Naive thymus-derived CD8-positive, alpha-beta T cell (primary cell): ENCODE data around the gene FOXI1. TPM values are rescaled to one million over a fixed set of nuclear protein-coding genes. Genes with fewer than 3 reads are reported as not detected.

ENCODE experiments used
- ATAC-seq, 2 donors: fragments of 150-1000 bp; cut with Tn5 transposase in 1 of 2; sonication (Bioruptor Pico), chemical (Tn5 transposase) in 1 of 2; 1 replicate in 1 of 2; 2 replicates in 1 of 2; pipeline ENCODE4 v1.10.0; 2021; ENCODE audit warnings: mild to moderate bottlenecking in 2 of 2, moderate library complexity in 2 of 2
- POLR2A ChIA-PET: fragments of 350-600 bp; sonication (Branson Sonifier 250); formaldehyde crosslinking; loops from one replicate; lab custom pipeline; 2021; ENCODE audit warnings: antibody characterized with exemption; lab: Charles Lee
- DNase-seq, 10 donors: peaks; one replicate each; pipeline versions ENCODE4 v3.0.0 to v3.0.0-alpha.2; 2020 to 2022
- H3K27ac Mint-ChIP-seq, 10 donors: one replicate each; pipeline ENCODE4 v1.8.0; 2020 to 2022; ENCODE audit warnings: mild to moderate bottlenecking in 10 of 10, mixed read lengths in 10 of 10, moderate library complexity in 4 of 10, inconsistent platforms in 1 of 10
- H3K27me3 Mint-ChIP-seq, 5 donors: one replicate each; pipeline ENCODE4 v1.8.0; 2021 to 2022; ENCODE audit warnings: mixed read lengths in 5 of 5
- H3K36me3 Mint-ChIP-seq, 3 donors: one replicate each; pipeline ENCODE4 v1.8.0; 2020 to 2022; ENCODE audit warnings: mixed read lengths in 3 of 3, mild to moderate bottlenecking in 2 of 3, inconsistent platforms in 1 of 3
- H3K4me1 Mint-ChIP-seq, 4 donors: one replicate each; pipeline ENCODE4 v1.8.0; 2021 to 2022; ENCODE audit warnings: mixed read lengths in 4 of 4
- H3K4me3 Mint-ChIP-seq, 10 donors: one replicate each; pipeline ENCODE4 v1.8.0; 2020 to 2022; ENCODE audit warnings: mild to moderate bottlenecking in 10 of 10, mixed read lengths in 10 of 10, moderate library complexity in 6 of 10, inconsistent platforms in 1 of 10
- H3K9me3 Mint-ChIP-seq, 9 donors: one replicate each; pipeline ENCODE4 v1.8.0; 2020 to 2022; ENCODE audit warnings: mixed read lengths in 9 of 9, mild to moderate bottlenecking in 3 of 9, inconsistent platforms in 1 of 9, moderate library complexity in 1 of 9
- polyA plus RNA-seq, 3 donors: library from polyadenylated mRNA; unstranded; fragments of 300-500 nt; fragmentation: Illumina TruSeq; gene quantifications; one replicate each; pipeline ENCODE4 v1.2.3, GENCODE V29; 2021
- total RNA-seq, 8 experiments: library from RNA in 2 of 8; stranded (reverse) in 2 of 8; gene quantifications; one replicate each; pipeline ENCODE4 v1.2.3 and lab custom pipeline; 2021 to 2026

FOXI1 gene
- total and polyA plus RNA-seq, 5 experiments from 2014 or later = not detected

DNA sequence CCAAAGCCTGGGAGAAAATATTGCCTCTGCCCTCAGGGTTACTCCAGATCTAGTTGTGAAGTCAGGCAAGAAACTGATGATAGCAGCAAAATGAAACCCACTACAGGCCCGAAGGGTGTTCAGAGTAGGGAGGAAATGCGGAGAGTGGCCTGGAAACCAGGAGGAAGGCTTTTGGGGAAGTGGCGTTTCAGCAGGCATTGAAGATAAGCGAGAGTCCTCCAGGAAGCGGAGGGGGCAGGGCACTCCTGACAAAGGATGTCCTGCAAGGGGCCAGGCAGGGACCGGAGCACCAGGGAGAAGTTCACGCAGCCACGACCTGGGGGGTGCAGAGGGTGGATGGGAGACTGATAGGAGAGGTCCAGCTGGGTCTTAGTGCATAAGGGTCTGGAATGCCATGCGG is 7.8 kb upstream of the FOXI1 start:
- POLR2A ChIA-PET = no interaction called here
- H3K27me3 Mint-ChIP-seq = peaks cover 10 to 24% (median 12%) of the 10 kb centered on the region in 5 donors
- ATAC-seq = no peak
- H3K9me3 Mint-ChIP-seq = peaks cover 0 to 8% (median 0%) of the 10 kb centered on the region in 9 donors
- H3K27ac Mint-ChIP-seq = peak overlapping the region in 1 of 10 donors; percentile 24
- H3K4me1 Mint-ChIP-seq = peaks cover 11 to 14% (median 12%) of the 10 kb centered on the region in 4 donors
- peaks cover 0 to 6% (median 0%) of the 10 kb centered on the region in 3 donors for H3K36me3 Mint-ChIP-seq
- H3K4me3 Mint-ChIP-seq = no peak overlapping the region
- no peak for DNase-seq

DNA sequence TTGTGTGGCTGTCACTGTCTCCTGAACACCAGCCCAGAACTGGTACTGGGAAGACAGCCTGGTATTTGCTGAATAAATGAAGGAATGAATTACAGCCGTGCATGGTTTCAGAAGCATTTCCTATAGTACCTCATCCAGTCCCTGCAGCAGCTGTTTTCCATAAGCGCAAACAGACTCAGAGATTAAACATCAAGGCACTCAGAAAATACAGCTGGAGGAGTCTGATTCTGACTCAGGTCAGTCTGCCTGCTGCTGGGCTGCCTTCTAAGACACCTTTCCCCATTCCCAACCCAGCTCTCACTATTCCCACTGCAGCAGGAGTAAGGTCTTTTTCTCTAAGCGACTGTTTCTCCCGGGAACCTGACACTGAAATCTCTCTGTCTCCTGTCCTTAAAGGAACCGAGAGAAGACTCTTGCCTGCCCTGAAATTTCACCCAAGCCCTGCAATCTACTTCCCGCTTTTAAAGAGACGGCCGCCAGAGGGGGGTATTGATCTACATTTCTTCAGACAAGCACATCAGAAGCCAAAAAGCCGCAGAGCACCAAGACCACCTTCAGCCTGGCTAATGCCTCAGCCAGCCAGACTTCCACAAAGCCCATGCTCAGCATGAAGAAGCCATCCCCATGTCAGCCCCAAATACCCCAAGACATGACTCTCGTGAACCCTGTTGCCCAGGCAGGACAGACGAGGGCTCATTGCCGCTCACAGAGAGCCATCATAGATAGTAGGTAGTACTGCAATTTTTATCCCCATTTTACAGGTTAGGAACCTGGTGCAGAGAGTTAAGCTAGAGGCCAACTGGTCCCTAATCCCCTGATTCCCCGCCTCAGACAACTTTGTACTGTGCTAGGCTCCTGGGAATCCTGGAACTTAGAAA is 5.4 kb upstream of the FOXI1 start:
- H3K27me3 Mint-ChIP-seq = peaks cover 13 to 27% (median 16%) of the 10 kb centered on the region in 5 donors
- DNase-seq (peak; percentile 53 to 86 (median 66)), ATAC-seq (peak; percentile 50 to 67)
- POLR2A ChIA-PET = no interaction called here
- H3K9me3 Mint-ChIP-seq = peaks cover 0 to 8% (median 0%) of the 10 kb centered on the region in 9 donors
- peaks cover 0 to 4% (median 0%) of the 10 kb centered on the region in 3 donors for H3K36me3 Mint-ChIP-seq
- peaks cover 0 to 4% (median 2%) of the 10 kb centered on the region in 4 donors for H3K4me1 Mint-ChIP-seq
- peak overlapping the region in 2 of 10 donors; percentile 9 to 11 for H3K27ac Mint-ChIP-seq
- H3K4me3 Mint-ChIP-seq = no peak overlapping the region

DNA sequence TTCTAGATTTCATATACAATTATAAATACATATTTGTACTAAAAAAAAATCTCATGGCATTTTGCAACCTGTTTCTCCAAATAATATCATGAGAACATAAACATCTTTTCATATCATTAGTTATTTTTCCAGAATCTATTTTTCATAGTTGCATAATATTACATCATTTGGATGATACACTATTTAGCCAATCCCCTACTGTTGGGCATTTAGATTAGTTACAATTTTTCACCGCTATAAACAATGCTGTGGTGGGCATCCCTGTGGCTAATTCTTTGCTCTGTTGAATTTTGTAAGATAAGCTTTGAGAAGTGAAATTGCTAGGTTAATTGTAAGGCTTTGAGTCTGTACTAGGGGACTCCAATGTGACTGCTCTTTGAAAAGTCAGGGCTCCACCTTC is 2.2 kb upstream of the FOXI1 start:
- H3K27me3 Mint-ChIP-seq = peaks cover 8 to 17% (median 11%) of the 10 kb centered on the region in 5 donors
- POLR2A ChIA-PET = no interaction called here
- H3K4me3 Mint-ChIP-seq = no peak overlapping the region
- no peak overlapping the region for H3K27ac Mint-ChIP-seq
- H3K9me3 Mint-ChIP-seq = peaks cover 0 to 8% (median 0%) of the 10 kb centered on the region in 9 donors
- DNase-seq = no peak
- ATAC-seq = no peak
- peaks cover 0 to 4% (median 2%) of the 10 kb centered on the region in 4 donors for H3K4me1 Mint-ChIP-seq
- peaks cover 0 to 4% (median 0%) of the 10 kb centered on the region in 3 donors for H3K36me3 Mint-ChIP-seq

DNA sequence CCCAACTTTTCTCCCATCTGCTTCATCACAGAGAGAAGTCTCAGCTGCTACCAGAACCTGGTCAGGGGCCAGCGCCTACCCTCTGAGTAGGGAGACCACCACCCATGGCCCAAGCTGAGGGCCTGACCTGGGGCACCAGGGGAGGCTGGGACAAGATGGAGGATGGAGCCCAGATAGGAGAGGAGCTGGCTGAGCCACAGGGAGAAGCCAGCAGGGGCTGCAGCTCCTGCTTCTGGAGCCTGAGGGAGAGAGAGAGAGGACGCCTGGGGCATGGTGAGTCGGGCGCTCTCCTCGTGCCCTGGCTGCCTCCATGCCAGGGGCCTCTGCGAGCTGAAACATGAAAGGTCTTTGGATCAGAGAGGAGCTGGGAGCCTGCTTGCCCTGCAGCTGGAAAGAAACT is 1.4 kb upstream of the FOXI1 start:
- peaks cover 0 to 4% (median 0%) of the 10 kb centered on the region in 9 donors for H3K9me3 Mint-ChIP-seq
- POLR2A ChIA-PET = no interaction called here
- peak overlapping the region in 2 of 10 donors; percentile 16 to 50 for H3K27ac Mint-ChIP-seq
- H3K4me1 Mint-ChIP-seq = peaks cover 0 to 4% (median 2%) of the 10 kb centered on the region in 4 donors
- ATAC-seq = no peak
- peaks cover 0 to under 1% (median 0%) of the 10 kb centered on the region in 3 donors for H3K36me3 Mint-ChIP-seq
- no peak overlapping the region for H3K4me3 Mint-ChIP-seq
- peaks cover 8 to 17% (median 11%) of the 10 kb centered on the region in 5 donors for H3K27me3 Mint-ChIP-seq
- DNase-seq = no peak

DNA sequence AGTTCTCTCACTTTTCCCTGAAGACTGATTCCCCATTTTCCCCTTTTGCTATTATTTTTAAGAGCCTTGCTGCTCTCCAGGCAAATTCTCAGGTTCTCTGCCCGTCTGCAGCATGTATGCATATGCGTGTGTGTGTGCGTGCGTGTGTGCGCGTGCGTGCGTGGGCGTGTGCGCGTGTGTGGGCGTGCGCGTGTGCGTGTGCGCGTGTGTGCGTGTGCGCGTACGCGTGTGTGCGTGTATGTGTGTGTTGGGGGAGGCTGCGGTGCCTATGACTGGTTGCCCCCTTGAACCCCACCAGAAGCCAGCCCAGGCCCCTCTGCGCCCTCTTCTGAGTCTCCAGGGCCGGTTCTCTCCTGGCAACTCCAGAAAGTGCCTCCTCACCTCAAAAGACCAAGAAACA is 987 bp upstream of the FOXI1 start:
- Mint-ChIP-seq H3K27me3 (peaks cover 8 to 17% (median 11%) of the 10 kb centered on the region in 5 donors), H3K9me3 (no peaks in the 10 kb centered on the region), H3K4me3 (no peak overlapping the region), H3K4me1 (peaks cover 0 to 4% (median 2%) of the 10 kb centered on the region in 4 donors), H3K27ac (no peak overlapping the region), H3K36me3 (no peaks in the 10 kb centered on the region)
- POLR2A ChIA-PET = no interaction called here
- ATAC-seq (no peak), DNase-seq (no peak)

DNA sequence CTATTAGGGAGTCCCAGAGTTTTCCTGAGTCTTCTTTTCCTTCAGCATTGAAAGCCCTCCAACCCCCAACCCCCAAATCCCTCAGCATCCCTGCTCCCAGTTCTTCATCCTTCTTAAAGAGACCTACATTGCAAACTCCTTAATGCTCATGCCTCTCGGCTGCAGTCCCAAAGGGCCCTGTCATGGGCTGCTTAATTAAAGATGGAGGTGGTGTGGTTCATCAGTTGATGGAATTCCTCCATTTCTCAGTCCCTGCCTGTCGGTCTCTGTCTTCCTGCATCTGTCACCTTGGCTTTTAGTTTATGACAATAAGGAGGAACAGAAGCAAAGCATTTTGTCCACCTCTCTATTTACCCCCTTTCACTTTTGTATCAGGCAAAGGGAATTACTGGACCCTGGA is 2.0 kb downstream of the FOXI1 start:
- Mint-ChIP-seq H3K9me3 (no peaks in the 10 kb centered on the region), H3K4me3 (no peak overlapping the region), H3K27me3 (peaks cover 6 to 13% (median 11%) of the 10 kb centered on the region in 5 donors), H3K27ac (no peak overlapping the region), H3K36me3 (no peaks in the 10 kb centered on the region), H3K4me1 (no peaks in the 10 kb centered on the region)
- DNase-seq (no peak), ATAC-seq (no peak)
- POLR2A ChIA-PET = no interaction called here

DNA sequence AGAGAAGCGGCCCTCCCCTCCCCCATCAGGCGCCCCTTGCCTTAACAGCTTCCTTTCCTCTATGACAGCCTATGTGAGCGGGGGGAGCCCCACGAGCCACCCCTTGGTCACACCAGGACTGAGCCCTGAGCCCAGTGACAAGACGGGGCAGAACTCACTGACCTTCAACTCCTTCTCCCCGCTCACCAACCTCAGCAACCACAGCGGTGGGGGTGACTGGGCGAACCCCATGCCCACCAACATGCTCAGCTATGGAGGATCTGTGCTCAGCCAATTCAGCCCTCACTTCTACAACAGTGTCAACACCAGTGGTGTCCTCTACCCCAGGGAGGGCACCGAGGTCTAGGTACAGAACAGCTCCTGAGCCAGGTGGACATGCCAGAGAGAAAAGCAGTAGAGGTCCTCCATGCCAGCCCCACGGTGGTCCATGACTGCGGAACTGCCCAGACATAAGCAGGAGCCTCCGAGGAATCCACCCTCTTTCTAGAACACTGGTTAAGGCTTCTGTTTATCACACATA is 2.6 kb downstream of the FOXI1 start:
- POLR2A ChIA-PET = no interaction called here
- Mint-ChIP-seq H3K9me3 (no peaks in the 10 kb centered on the region), H3K27ac (peak overlapping the region in 1 of 10 donors; percentile 68), H3K4me3 (no peak overlapping the region), H3K27me3 (peaks cover 6 to 13% (median 11%) of the 10 kb centered on the region in 5 donors), H3K4me1 (no peaks in the 10 kb centered on the region), H3K36me3 (no peaks in the 10 kb centered on the region)
- no peak for DNase-seq
- no peak for ATAC-seq

DNA sequence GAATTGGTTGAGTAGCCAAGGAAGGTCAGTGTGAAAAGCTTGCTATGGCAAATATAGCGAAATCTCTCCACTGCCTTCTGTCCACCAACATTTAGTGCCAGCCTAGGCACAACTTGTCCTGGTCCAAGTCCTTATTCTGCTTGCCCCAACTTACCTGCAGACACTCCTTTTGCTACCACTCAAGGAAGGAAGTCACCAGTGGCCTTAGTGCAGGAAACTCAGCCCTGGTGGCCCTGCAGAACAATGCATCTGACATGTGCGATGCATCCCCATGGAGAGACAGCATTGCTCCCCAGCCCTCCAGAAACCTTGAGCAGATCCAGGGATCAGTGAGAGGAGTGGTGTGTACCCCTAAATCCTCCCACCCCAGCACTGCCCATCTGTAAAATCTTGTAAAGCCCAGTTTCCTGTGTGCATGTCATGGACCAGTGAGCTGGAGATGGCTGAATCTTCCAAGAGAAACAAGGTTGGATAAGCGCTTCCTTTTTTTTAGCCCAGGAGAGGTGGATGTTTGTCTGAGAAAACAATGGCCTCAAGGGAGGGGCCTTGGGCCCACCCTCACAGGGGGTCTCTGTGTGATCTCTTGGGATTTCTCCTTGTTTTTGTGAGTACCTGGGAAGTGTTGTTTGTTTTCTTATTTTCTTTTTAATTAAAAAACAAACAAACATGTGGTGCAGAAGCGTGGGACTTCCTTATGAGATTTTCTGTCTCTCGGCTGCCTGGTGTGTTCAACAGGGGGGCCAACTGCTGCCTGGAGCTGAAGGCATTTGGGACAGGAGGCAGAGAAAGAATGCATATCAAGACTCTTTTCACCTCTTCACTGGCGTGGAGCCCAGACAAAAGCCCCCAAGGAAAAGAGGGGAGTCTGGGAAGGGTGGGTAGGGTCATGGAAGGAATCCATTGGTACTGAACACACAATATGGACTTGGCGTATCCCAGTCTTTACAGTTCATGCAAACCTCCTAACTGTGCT is 3.6 kb downstream of the FOXI1 start:
- H3K9me3 Mint-ChIP-seq = no peaks in the 10 kb centered on the region
- no peak overlapping the region for H3K27ac Mint-ChIP-seq
- DNase-seq (no peak), ATAC-seq (no peak)
- peaks cover 3 to 11% (median 8%) of the 10 kb centered on the region in 5 donors for H3K27me3 Mint-ChIP-seq
- H3K4me3 Mint-ChIP-seq = no peak overlapping the region
- H3K4me1 Mint-ChIP-seq = no peaks in the 10 kb centered on the region
- POLR2A ChIA-PET = no interaction called here
- H3K36me3 Mint-ChIP-seq = no peaks in the 10 kb centered on the region

DNA sequence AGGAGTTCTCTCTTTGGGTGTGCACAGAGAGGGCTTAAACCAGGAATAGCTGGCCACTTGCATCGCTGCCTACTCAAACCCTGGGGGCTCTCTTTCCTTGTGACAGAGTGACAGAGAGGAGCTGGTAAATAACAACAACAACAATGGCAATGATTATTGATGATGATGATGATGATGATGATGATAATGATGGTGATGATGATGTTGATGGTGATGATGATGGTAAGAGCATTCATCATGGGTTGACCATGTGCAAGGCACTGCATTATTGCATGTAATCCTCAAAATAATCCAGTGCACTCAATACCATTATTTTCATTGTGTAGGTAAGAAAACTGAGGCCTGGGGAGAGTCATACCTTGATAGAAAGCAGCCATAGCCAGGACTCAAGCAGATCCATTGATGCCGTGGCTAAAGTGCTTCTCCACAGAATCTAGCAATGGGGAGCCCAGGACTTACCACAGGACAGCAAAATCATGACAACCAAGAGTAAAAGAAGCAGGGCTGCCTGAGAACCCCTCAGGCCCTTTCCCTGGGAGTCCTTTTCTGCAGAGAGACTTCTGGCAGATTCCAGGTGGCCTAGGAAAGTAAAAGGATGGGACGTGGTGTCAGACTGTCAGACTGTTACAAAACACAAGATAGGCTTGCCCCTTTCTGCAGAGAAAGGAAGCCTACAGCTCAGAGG is 4.8 kb downstream of the FOXI1 start:
- H3K36me3 Mint-ChIP-seq = no peaks in the 10 kb centered on the region
- no peaks in the 10 kb centered on the region for H3K4me1 Mint-ChIP-seq
- no peak for DNase-seq
- ATAC-seq = no peak
- H3K9me3 Mint-ChIP-seq = no peaks in the 10 kb centered on the region
- no peak overlapping the region for H3K4me3 Mint-ChIP-seq
- H3K27me3 Mint-ChIP-seq = peaks cover 0 to 7% (median 3%) of the 10 kb centered on the region in 5 donors
- no peak overlapping the region for H3K27ac Mint-ChIP-seq
- POLR2A ChIA-PET = interaction anchor here (0.6 kb wide), 1 partner anchor 1815 kb away, joined by 4 read pairs; no protein-coding TSS in a partner anchor

DNA sequence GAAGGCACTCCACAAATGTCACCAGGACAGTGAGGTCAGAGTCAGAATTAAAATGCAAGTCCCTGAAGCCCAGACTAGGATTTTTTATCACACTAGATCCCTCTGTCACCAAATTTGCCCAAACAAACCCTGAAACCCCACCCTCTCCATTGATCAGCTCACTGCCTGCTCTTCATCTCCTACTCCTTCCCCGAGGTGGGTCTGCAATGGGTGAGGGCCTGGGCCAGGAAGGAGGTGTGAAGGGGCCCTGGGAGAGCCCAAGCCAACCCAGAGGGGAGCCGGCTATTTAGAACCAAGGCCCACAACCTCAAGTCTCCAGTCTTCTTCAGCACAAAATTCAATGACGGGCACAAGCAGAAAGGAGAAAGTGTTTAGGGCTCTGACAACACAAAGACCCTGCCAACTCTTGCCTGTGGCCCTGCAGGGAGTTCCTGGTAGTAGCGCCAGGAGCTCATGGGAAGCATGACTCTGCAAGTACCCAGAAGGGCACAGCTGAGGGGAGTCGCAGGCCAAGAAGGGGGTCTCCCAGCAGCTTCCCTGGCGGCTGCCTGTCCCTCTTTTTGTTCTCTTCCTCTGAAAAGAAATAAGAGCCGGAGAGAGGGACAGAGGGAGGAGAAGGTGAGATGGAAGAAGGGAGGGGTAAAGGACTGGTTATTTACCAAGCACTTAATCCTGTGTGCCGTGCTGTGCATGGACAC is 5.5 kb downstream of the FOXI1 start:
- POLR2A ChIA-PET = interaction anchor here (0.6 kb wide), 1 partner anchor 1816 kb away, joined by 4 read pairs; no protein-coding TSS in a partner anchor
- no peaks in the 10 kb centered on the region for H3K9me3 Mint-ChIP-seq
- no peaks in the 10 kb centered on the region for H3K4me1 Mint-ChIP-seq
- peaks cover 0 to 5% (median 2%) of the 10 kb centered on the region in 5 donors for H3K27me3 Mint-ChIP-seq
- DNase-seq (no peak), ATAC-seq (no peak)
- no peaks in the 10 kb centered on the region for H3K36me3 Mint-ChIP-seq
- H3K4me3 Mint-ChIP-seq = no peak overlapping the region
- H3K27ac Mint-ChIP-seq = no peak overlapping the region

DNA sequence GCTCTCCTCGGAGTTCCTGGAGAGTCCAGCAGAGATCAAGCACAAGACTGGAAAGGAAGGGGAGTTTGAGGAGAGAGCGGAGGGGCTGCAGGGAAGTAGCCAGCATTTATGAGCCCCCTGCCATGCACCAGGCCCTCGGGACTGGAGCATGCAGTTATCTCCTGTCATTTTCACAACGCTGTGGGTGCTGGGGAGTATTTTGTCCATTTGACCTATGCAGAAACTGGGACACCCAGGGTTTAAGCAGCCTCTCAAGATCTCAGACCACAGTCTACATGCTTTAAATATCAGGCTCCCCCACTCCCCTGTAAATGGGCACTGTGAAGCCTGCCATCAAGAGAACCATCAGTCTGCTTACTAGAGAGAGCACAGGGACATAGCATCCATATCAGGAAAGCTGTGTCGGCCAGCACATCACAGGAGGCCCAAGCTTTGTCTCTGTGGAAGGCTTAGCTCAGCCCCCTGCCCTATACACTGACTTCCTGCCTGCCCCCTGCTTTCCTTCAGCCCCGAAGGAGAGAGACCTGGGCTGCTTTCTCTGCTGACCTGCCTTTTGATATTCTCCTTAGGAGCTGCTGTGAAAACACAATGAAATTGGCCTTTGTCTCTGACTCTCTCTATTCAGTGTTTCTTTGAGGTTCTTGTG is 7.3 kb downstream of the FOXI1 start:
- Mint-ChIP-seq H3K27me3 (peaks cover 0 to 3% (median 0%) of the 10 kb centered on the region in 5 donors), H3K4me1 (no peaks in the 10 kb centered on the region), H3K36me3 (no peaks in the 10 kb centered on the region), H3K4me3 (no peak overlapping the region), H3K27ac (no peak overlapping the region), H3K9me3 (no peaks in the 10 kb centered on the region)
- DNase-seq = no peak
- ATAC-seq = no peak
- POLR2A ChIA-PET = no interaction called here
